Measurements from ENCODE around the gene PDRG1. TPM values are rescaled to one million over a fixed set of nuclear protein-coding genes. Genes with fewer than 3 reads are reported as not detected.

The PDRG1 gene
- total RNA-seq, 1 experiment from 2014 or later: 24.3 TPM

- H3K9me3 ChIP-seq (ENCODE audit: low read depth, low read length, poor library complexity, severe bottlenecking): no peaks in the 10 kb centered on the region
- intact Hi-C loops (cut with micrococcal nuclease; ENCODE audit: unreplicated experiment): no loop called here
- no peaks in the 10 kb centered on the region for H3K36me3 ChIP-seq (ENCODE audit: insufficient read depth, low read length, poor library complexity, severe bottlenecking)
- no TSS peak for BruUV-seq (replicated peaks)
- DNase-seq (ENCODE audit: low spot score): no peak
- ChIA-PET POLR2A (ENCODE audit: low non-redundant PET) (no interaction called here), CTCF (interaction anchor here (0.7 kb wide), 1 partner anchor 708 kb away, joined by 5 read pairs; no protein-coding TSS in a partner anchor)
- no peaks in the 10 kb centered on the region for H3K4me1 ChIP-seq (ENCODE audit: insufficient read depth, low read length, poor library complexity, severe bottlenecking)
- TF ChIP-seq EZH2 (IDR thresholded peaks at IDR 0.05; ENCODE audit: borderline replicate concordance, low read depth, low read length, poor library complexity, severe bottlenecking) (no peak), CTCF (conservative IDR thresholded peaks at IDR 0.05; ENCODE audit: low read depth, low read length) (no peak)
- H3K27me3 ChIP-seq (replicated peaks; ENCODE audit: insufficient read depth, low read depth, low read length, poor library complexity): peaks cover 17% of the 10 kb centered on the region
- H3K27ac ChIP-seq (ENCODE audit: low read depth, low read length, poor library complexity, severe bottlenecking): no peak overlapping the region
- H3K4me3 ChIP-seq (ENCODE audit: low read depth, low read length, poor library complexity, severe bottlenecking): no peak overlapping the region
Measured at GRCh38 chr20:31989030-31989645, 37.3 kb upstream of the PDRG1 start.

- H3K4me1 ChIP-seq (ENCODE audit: insufficient read depth, low read length, poor library complexity, severe bottlenecking): no peaks in the 10 kb centered on the region
- CTCF ChIA-PET: no interaction called here
- H3K27me3 ChIP-seq (replicated peaks; ENCODE audit: insufficient read depth, low read depth, low read length, poor library complexity): peaks cover 10% of the 10 kb centered on the region
- intact Hi-C loops (cut with micrococcal nuclease; ENCODE audit: unreplicated experiment): no loop called here
- no peaks in the 10 kb centered on the region for H3K9me3 ChIP-seq (ENCODE audit: low read depth, low read length, poor library complexity, severe bottlenecking)
- H3K36me3 ChIP-seq (ENCODE audit: insufficient read depth, low read length, poor library complexity, severe bottlenecking): no peaks in the 10 kb centered on the region
- POLR2A ChIA-PET (ENCODE audit: low non-redundant PET): no interaction called here
- H3K27ac ChIP-seq (ENCODE audit: low read depth, low read length, poor library complexity, severe bottlenecking): no peak overlapping the region
- TF ChIP-seq CTCF (conservative IDR thresholded peaks at IDR 0.05; ENCODE audit: low read depth, low read length) (no peak), EZH2 (IDR thresholded peaks at IDR 0.05; ENCODE audit: borderline replicate concordance, low read depth, low read length, poor library complexity, severe bottlenecking) (no peak)
- no peak overlapping the region for H3K4me3 ChIP-seq (ENCODE audit: low read depth, low read length, poor library complexity, severe bottlenecking)
- BruUV-seq (replicated peaks): no TSS peak
- no peak for DNase-seq (ENCODE audit: low spot score)
Measured at GRCh38 chr20:31988430-31989015, 36.7 kb upstream of the PDRG1 start.

- H3K27ac ChIP-seq (ENCODE audit: low read depth, low read length, poor library complexity, severe bottlenecking): no peak overlapping the region
- CTCF ChIA-PET: no interaction called here
- H3K36me3 ChIP-seq (ENCODE audit: insufficient read depth, low read length, poor library complexity, severe bottlenecking): no peaks in the 10 kb centered on the region
- TF ChIP-seq EZH2 (IDR thresholded peaks at IDR 0.05; ENCODE audit: borderline replicate concordance, low read depth, low read length, poor library complexity, severe bottlenecking): no peak
- TF ChIP-seq CTCF (conservative IDR thresholded peaks at IDR 0.05; ENCODE audit: low read depth, low read length): no peak
- POLR2A ChIA-PET (ENCODE audit: low non-redundant PET): interaction anchor here (0.5 kb wide), 1 partner anchor 201 kb away, joined by 4 read pairs; no protein-coding TSS in a partner anchor
- H3K4me3 ChIP-seq (ENCODE audit: low read depth, low read length, poor library complexity, severe bottlenecking): no peak overlapping the region
- BruUV-seq (replicated peaks): no TSS peak
- no peaks in the 10 kb centered on the region for H3K9me3 ChIP-seq (ENCODE audit: low read depth, low read length, poor library complexity, severe bottlenecking)
- H3K27me3 ChIP-seq (replicated peaks; ENCODE audit: insufficient read depth, low read depth, low read length, poor library complexity): peaks cover 3% of the 10 kb centered on the region
- DNase-seq (ENCODE audit: low spot score): no peak
- H3K4me1 ChIP-seq (ENCODE audit: insufficient read depth, low read length, poor library complexity, severe bottlenecking): no peaks in the 10 kb centered on the region
- intact Hi-C loops (cut with micrococcal nuclease; ENCODE audit: unreplicated experiment): no loop called here
Measured at GRCh38 chr20:31987744-31988143, 35.9 kb upstream of the PDRG1 start.

All from A673 (cell line).